RPMI7951 (cell line): ENCODE results near the gene TMEM126B. TPM values are rescaled to one million over a fixed set of nuclear protein-coding genes. Genes with fewer than 3 reads are reported as not detected.
"Not testable (repeated sequence)": the region's sequence is repeated elsewhere in the genome, so short reads cannot be mapped to it uniquely, and the experiment has no call there.

ENCODE experiments used
- DNase-seq: peaks from one replicate; pipeline ENCODE4 v3.0.0-alpha.2; 2012; ENCODE audit warnings: low read depth
- total RNA-seq: library from RNA; depleted of rRNA; stranded (reverse); fragments of >200 nt; shearing (Covaris generic); gene quantifications from 2 replicates; pipeline ENCODE4 v1.2.3, GENCODE V29; 2014

TMEM126B gene
- total RNA-seq, 1 experiment from 2014 or later = 109 TPM

DNA sequence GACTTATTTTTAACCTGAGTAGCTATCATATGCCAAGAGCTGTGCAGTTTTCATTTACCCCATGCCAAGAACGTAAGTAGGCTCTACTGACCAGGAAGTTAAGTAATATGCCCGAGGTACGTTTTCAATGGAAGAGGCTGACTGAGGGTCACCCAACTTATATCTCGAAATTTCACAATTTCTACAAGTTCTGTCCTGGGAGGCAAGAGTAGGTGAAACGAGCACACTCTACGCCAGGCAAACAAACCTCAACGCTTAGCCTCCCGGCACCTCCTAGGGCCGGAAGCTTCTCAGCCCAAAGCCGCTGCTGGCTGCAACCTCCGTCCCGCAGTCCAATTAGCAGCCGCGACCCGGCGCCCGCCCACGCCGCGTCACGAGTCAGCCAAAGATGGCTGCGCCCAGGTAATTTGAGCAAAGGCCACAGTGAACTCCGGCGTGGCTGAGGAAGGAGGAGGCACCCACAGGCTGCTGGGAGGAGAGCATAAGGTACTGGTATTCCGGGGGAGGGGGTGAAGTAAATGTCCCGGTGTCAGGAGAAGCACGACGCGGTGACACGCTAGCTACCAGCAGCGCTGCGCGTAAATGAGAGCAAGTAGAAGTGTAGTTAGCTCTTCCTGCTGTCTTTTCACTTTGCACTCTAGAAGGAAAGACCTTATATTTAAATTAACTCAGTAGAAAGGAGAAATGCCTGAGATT, 19.4 kb downstream of the TMEM126B start, which contains the start of gene TMEM126A:
Gene TMEM126A, plus strand, starts transcription at position 364 of the 696 bp plus-strand sequence. CDS start 2,289 bp downstream, outside the sequence.
- DNase-seq = peak; percentile 81

DNA sequence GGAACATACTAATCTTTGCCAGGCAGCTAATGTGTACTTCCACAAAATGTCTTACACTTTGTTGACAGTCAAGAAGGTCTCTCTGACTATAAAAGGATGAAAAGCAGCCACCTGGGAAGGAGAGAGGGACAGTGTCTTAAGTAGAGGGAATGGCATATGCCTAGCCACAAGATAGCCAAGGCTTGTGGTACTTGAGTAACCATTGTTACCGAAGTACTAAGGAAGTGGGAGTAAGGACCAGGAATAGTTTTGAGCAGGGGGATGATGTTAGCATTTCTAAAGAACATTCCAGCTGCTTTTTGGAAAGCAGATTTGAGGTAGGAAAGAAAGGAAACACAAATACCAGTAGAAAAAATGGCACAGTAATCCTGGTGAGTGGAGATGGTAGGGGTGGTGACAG, 22.7 kb downstream of the TMEM126B start:
- no peak for DNase-seq

DNA sequence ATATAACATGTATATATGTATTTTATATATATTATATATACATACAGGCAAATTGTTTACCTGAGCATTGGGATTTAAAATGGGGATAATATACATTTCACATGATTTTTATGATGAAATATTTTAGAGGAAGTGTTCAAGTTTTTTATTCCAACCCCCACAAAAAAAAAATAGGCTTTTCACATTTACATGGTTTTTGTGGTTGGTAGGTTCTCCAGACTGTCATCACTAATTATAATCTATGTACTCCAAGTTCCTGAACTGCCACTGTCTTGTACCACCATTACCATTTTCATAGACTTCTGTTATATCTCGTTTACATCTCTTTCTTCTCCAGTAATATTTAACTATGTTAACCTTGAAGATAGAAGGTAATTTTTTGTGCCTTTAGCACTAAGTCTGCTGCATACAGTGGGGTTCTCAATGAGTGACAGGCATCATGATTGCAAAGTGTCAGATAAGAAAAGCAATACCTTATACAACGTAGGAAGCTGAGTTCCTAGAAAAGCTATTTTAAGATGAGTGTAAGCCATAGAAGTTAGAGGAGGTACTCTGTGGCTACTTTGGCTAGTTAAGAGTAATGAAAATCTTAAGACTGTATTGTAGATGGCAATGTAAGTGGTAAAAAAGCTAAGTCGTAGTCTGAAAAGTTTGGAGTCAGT, 24.5 kb downstream of the TMEM126B start:
- DNase-seq = no peak

DNA sequence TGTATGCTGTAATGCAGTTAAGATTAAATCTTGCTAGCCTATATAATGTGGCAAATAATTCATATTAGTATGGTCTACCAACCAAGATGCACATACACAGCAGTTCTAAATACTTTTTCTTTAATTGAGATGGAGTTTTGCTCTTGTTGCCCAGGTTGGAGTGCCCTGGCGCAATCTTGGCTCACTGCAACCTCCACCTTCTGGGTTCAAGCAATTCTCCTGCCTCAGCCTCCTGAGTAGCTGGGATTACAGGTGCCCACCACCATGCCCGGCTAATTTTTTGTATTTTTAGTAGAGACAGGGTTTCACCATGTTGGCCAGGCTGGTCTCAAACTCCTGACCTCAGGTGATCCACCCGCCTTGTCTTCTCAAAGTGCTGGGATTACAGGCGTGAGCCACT, 25.9 kb downstream of the TMEM126B start:
- DNase-seq = not testable (repeated sequence)

DNA sequence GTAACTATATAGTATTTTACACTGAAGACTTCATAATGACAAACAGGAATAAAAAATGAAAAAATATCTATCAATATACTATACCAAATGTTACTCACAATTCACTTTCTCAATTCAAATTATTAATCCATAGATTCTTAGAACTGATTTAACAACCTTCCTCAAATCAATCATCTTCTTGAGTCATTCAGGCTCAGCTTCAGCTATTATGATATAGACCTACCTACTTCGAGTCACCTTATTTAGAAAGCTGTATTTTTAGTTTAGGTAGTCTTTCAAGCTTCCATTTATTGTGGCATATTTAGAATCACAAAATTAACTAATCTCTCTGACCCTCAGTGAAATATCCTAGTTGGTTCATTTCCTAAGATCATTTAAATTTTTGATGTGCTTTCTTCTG, 28.4 kb downstream of the TMEM126B start:
- DNase-seq = no peak

DNA sequence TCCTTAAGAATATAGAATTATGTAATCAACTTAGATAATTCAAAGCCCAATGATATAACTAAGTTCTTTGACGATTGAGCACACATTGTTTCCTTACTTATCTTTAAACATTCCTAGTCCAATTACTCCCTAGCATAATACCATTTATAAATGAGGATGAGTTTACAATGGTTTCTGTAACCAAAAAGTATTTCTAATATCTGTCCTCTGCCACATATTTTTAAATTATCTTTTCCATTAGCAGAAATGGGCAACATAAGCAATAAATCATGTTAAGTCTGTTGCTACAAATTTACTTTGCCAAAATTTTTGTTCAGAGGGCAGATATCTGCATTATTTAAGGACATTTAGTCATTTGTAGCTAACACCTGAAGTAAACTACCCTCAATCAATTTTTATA, 29.8 kb downstream of the TMEM126B start:
- no peak for DNase-seq

DNA sequence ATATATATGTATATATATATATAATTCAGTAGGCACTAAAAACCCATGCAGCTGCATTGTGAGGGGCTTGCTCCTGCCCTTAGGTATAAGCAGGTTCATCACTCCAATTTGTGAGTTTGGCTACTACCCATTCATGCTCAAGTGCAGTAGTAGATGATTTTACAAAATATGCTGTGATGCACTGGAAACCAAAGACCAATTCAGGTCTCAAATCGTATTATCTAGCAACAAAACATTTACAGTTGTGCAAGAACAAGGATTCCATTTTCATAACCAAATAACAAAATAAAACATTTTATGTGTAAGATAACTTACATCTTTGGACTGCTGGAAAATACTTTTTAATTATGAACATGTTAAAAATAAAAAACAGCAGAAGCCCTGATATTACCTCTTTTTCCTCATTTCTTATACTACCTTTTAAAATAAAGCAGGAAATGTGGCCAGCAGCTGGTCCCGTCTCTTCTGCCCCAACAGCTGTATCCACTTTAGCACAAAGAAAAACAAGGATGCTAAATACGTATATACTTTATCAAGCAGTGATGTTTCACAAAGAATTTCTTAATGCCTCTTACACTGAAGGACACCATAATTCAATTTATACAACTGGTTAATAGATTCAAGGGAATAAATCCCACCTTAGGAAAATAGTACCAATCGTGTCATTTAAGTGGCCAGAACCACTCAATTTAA, 33.7 kb downstream of the TMEM126B start:
- no peak for DNase-seq

DNA sequence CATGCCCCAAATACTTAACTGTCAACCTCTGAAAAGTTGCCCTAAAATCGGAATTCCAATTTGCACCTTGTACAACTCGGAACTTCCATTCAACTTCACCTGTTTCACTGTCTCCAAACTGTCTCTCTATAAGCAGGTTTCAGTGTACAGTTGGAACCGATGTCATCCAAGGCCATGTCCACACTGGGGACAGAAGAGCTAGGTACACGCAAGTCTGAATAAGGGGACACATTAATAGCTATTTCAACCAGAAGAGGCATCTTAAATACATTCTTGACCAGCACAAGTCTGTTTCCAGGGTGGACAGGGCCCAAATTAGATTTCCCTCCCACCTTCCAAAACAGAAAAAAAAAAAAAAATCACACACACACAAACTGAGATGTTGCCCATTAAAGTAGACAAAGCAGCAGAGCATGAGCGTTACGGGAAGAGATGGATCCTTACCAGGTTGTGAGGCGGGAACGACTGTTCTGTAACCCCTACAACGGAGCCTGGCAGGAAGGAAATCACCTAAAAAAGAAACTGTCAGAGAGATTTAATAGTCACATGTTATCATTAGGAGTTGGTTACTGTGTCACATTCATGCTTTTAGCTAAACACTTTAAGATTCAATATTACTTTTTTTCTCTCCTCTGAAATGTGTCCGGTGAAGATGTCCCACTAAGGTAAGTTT, 34.8 kb downstream of the TMEM126B start:
- no peak for DNase-seq

DNA sequence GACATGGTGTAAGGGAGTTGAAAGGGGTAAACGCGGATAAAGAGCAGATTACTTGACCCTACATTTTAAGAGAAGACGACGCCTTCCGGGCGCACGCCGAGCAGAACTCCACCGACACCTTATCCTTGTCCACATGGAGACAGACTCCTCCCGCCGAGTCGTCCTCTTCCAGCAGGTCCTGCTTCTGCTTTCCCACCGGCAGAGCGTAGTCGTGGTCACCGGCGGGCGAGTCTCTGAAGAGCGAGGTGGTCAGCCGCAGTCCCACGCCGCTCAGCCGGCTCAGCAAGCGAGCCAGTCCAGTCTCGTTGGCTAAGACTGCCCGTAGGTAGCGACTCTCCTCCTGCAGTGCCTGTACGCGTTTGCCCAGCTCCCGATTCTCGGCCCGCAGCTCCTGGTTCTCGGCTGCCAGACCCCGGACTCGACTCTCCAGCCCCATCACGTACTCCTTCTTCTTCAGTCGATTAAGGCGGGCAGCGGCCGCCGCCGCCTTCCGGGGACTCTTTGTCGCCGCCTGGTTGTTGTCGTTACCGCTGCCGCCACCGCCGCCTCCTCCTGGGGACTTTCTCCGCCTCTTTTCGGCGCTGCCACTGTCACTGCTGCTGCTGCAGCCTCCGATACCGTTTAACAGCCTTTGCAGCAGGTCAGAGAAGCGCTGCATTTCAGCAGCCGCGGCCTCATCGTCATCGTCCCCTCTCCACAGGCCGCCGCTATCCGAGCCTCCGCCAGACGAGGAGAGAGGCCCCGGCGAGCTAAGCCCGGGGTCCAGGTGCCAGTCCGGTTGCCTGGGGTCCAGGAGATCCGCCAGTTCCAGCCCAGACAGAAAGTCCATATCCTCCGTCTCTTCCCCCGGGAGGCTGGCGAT, 35.6 kb downstream of the TMEM126B start:
- peak; percentile 74 for DNase-seq

DNA sequence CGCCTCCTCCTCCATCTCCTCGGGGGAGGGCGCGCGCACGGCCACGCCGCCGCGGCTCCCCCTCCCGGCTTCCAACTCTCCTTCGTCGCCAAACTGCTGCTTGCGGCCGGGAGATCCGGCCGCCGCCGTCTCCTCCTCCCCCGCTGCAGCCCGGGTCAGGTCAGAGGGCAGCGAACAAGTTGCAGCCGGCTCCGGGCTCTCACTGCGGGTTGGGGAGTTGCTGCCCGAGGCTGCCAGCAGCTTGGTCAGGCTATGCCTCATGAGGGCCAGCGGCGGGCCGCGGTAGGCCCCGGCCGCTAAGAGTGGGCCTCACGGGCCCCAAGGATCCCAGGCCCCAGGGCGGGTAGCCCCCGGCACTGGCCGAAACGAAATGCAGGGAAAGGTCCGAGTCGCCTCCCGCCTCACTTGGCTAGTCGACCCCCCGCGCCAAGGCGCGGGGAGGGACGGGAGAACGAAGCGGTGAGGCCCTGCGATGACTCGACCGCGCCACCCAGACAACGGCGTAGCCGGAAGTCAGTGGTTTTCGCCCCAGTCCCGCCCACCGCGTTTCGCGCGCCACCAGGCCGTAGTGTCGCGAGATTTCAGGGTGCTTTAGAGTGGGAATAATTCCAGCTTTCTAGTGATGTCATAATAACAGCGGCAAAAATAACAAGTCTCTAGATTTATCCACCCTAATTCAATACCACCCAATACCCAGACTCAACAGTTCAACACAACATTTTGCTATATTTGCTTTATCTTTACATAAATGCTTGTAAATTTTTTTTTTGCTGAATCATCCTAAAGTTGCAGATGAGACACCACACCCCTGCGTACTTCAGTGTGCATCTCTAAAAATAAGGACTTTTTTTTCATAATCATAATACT, 36.5 kb downstream of the TMEM126B start, which contains the start of gene CREBZF:
Gene CREBZF, minus strand, starts transcription at position 515 of the 867 bp plus-strand sequence. Its CDS starts 254 bp downstream, at position 261.
- DNase-seq = peak; percentile 93

DNA sequence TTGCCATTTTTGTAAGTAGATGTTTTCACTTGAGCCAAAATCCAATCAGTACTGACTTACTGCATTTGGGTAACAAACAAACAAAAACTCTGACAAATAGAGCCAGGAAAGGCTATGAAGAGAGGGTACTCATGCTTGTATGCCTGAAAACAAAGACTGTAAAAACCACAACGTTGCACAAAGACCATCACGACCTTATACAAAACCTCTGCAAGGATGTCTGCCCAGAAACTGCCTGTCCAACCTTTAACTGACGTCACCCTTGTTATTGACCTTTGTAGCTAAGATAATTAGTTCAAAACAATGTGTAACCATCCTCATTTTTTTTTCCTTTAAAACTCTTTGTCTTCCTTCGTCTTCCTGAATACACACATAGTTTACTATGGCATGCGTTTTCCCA, 37.3 kb downstream of the TMEM126B start:
- DNase-seq = peak; percentile 33

DNA sequence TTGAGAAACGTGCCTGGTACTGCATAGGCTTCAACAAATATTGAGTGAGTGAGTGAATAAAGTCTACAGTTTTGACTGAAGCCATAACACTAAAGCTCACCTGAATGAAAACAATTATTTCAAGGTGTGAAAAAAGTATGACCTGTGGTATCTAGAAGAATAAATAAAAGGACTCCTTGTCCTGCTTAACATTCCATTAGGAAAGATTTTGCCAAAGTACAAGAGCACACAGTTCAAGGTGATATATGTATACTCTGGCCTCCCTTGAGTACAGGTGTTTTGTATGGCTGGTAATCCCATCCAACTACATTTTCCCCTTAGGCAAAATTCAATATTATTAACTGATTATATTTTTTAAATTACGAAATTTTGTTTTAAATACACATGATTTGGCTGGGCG, 38.3 kb downstream of the TMEM126B start:
- DNase-seq = no peak

DNA sequence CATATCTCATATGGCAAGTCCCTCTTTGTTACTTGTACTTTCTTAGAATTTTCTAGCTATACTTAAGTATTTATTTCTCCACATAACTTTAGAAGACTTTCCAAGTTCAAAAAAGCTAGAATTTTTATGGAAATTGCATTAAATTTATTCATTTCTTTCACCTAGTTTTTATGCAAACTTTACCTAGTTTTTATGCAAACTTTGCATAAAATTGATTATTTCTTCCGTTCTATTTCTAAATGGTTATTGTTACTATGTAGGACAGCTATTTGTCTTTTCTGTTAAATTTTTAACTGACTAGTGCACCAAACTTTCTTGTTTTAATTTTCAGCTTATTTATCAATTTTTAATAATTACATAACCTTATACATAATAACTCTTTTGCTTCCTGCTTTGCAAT, 39.8 kb downstream of the TMEM126B start:
- DNase-seq = no peak

DNA sequence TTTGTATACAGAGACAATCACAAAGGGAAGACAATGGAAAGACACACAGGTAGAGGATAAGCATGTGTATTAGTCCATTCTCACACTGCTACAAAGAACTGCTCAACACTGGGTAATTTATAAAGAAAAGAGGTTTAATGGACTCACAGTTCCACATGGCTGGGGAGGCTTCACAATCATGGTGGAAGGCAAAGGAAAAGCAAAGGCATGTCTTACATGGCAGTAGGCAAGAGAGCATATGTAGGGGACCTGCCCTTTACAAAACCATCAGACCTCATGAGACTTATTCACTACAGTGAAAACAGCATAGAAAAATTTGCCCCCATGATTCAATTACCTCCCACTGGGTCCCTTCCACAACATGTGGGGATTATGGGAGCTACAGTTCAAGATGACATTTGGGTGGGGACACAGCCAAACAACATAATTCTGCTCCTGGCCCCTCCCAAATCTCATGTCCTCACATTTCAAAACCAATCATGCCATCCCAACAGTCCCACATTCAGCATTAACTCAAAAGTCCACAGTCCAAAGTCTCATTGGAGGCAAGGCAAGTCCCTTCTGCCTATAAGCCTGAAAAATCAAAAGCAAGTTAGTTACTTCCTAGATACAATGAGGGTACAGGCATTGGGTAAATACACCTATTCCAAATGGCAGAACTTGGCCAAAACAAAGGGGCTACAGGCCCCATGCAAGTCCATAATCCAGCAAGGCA, 42.7 kb downstream of the TMEM126B start:
- not testable (repeated sequence) for DNase-seq

DNA sequence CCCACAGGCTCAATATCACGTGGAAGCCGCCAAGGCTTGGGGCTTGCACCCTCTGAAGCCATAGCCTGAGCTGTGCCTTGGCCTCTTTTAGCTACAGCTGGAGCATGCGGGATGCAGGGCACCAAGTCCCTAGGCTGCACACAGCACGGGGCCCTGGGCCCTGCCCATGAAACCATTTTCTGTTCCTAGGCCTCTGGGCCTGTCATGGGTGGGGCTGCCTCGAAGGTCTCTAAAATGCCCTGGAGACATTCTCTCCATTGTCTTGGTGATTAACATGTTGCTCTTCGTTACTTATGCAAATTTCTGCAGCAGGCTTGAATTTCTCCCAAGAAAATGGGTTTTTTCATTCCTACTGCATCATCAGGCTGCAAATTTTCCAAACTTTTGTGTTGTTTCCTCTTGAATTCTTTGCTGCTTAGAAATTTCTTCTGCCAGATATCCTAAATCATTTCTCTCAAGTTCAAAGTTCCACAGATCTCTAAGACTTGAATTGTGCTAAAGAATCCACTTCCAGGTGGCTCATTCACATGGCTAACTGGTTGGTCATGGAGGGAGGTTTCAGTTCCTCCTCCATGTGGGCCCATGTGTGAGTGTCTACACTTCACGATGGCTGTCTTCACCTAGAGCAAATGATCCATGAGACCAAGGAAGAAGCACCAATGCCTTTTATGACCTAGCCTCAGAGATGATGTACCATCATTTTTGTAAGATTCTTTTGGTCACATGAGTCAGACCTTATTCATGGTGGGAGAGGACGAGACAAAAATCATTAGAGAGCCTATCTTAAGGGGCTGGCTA, 43.9 kb downstream of the TMEM126B start:
- DNase-seq = peak; percentile 20

DNA sequence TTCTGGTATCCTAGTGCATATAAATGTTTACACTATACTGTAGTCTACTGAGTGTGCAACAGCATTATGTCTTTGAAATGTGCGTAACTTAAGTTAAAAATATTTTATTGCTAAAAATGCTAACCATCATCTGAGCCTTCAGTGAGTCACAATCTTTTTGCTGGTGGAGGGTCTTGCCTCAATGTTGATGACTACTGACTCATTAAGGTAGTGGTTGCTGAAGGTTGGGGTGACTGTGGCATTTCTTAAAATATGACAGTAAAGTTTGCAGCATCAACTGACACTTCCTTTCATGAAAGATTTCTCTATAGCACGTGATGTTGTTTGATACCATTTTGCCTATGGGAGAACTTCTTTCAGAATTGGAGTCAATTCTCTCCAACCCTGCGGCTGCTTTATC, 45.0 kb downstream of the TMEM126B start:
- DNase-seq = no peak

DNA sequence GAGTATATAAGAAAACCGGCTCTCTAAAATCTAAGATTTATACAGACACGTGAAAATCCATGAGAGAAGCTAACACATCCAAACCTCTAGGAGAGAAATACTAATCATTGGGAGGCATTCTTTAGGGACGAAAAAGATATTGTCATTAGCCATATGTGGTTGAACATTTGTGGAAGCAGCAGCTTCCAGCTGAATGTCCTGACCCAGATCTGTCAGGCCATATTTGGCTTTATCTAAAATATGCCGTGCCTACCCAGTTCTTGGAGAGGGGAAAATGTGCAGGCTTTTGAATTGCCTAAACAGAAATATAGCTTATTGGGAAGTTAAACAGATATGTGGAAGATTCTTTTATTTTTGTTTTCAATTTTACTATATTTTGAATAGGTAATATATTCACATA, 51.2 kb downstream of the TMEM126B start:
- no peak for DNase-seq

DNA sequence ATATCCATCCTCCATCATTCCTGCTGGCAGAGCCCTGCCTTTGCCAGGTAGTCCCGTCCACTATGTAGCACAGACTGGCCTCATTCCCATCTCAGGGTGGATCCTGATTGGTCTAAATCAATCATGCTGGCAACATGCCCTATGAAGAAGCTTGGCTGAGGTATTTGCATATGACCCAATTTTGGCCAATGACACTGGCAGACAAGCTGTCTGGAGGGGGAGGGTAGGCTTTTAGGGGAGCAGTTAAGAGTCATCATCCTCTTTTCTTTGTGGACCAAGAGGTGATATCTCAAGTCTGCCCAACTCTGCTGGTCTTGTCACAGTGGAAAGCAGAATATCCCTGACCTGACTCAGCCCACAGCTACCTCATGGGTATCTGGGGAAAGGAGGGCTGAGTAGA, 52.5 kb downstream of the TMEM126B start:
- no peak for DNase-seq
